ENCODE measurements around the gene ESPN.
"Not testable (repeated sequence)": the region's sequence is repeated elsewhere in the genome, so short reads cannot be mapped to it uniquely, and the experiment has no call there.

ESPN gene

GRCh38 chr1:6491480-6491962, 66.9 kb downstream of the ESPN start, which contains the start of gene PLEKHG5:
PLEKHG5 (minus strand) TSS chr1:6491667; CDS start chr1:6477571, 14,096 bp downstream.
- no peak for DNase-seq (ENCODE audit: extremely low spot score, insufficient read length, low read depth)
- FAIRE-seq = no peak

- FAIRE-seq (no peak), DNase-seq (ENCODE audit: extremely low spot score, insufficient read length, low read depth) (no peak)
Measured at GRCh38 chr1:6491966-6492365, 67.4 kb downstream of the ESPN start.

- not testable (repeated sequence) for DNase-seq (ENCODE audit: extremely low spot score, insufficient read length, low read depth); FAIRE-seq
Measured at GRCh38 chr1:6493834-6494223, 69.3 kb downstream of the ESPN start.

GRCh38 chr1:6494627-6495026, 70.1 kb downstream of the ESPN start:
- DNase-seq (ENCODE audit: extremely low spot score, insufficient read length, low read depth) (no peak), FAIRE-seq (no peak)

- no peak for FAIRE-seq
- no peak for DNase-seq (ENCODE audit: extremely low spot score, insufficient read length, low read depth)
Measured at GRCh38 chr1:6495041-6495441, 70.5 kb downstream of the ESPN start.

- DNase-seq (ENCODE audit: extremely low spot score, insufficient read length, low read depth) (no peak), FAIRE-seq (no peak)
Measured at GRCh38 chr1:6495540-6496364, 71.2 kb downstream of the ESPN start.

GRCh38 chr1:6496365-6496721, 71.8 kb downstream of the ESPN start:
- FAIRE-seq (no peak), DNase-seq (ENCODE audit: extremely low spot score, insufficient read length, low read depth) (no peak)

- DNase-seq (ENCODE audit: extremely low spot score, insufficient read length, low read depth) = no peak
- FAIRE-seq = no peak
Measured at GRCh38 chr1:6496890-6497214, 72.3 kb downstream of the ESPN start.

- DNase-seq (ENCODE audit: extremely low spot score, insufficient read length, low read depth) = no peak
- no peak for FAIRE-seq
Measured at GRCh38 chr1:6497215-6497866, 72.8 kb downstream of the ESPN start.

GRCh38 chr1:6497867-6498575, 73.4 kb downstream of the ESPN start:
- no peak for FAIRE-seq
- no peak for DNase-seq (ENCODE audit: extremely low spot score, insufficient read length, low read depth)

GRCh38 chr1:6498576-6499111, 74.1 kb downstream of the ESPN start:
- DNase-seq (ENCODE audit: extremely low spot score, insufficient read length, low read depth) = no peak
- FAIRE-seq = no peak

- DNase-seq (ENCODE audit: extremely low spot score, insufficient read length, low read depth) (no peak), FAIRE-seq (no peak)
Measured at GRCh38 chr1:6499296-6499695, 74.7 kb downstream of the ESPN start.

- DNase-seq (ENCODE audit: extremely low spot score, insufficient read length, low read depth) (no peak), FAIRE-seq (no peak)
Measured at GRCh38 chr1:6500544-6501278, 76.1 kb downstream of the ESPN start.

GRCh38 chr1:6501279-6501813, 76.8 kb downstream of the ESPN start:
- FAIRE-seq = no peak
- DNase-seq (ENCODE audit: extremely low spot score, insufficient read length, low read depth) = no peak

GRCh38 chr1:6502000-6502891, 77.7 kb downstream of the ESPN start:
- DNase-seq (ENCODE audit: extremely low spot score, insufficient read length, low read depth) (no peak), FAIRE-seq (no peak)

GRCh38 chr1:6503884-6504602, 79.5 kb downstream of the ESPN start:
- no peak for FAIRE-seq
- DNase-seq (ENCODE audit: extremely low spot score, insufficient read length, low read depth) = no peak

GRCh38 chr1:6504887-6505286, 80.3 kb downstream of the ESPN start:
- no peak for FAIRE-seq
- no peak for DNase-seq (ENCODE audit: extremely low spot score, insufficient read length, low read depth)
